K562 (cell line): ENCODE results near the gene ELOB. TPM values are rescaled to one million over a fixed set of nuclear protein-coding genes. Genes with fewer than 3 reads are reported as not detected.
A peak's percentile ranks its signal among the peaks of the same experiment; 100 is the strongest.

ENCODE experiments used
- AFF4 ChIP-seq: sonication (generic); formaldehyde crosslinking; IDR thresholded peaks from 2 replicates; pipeline ENCODE4 v1.8.0; 2023; ENCODE audit warnings: mild to moderate bottlenecking, missing genetic modification reagents
- DEAF1 ChIP-seq: fragments of 450-650 bp; formaldehyde crosslinking; IDR thresholded peaks from 2 replicates; pipeline ENCODE4 v1.4.0; 2020; ENCODE audit warnings: mild to moderate bottlenecking, moderate library complexity
- ETS2 ChIP-seq: IDR thresholded peaks from 2 replicates; pipeline ENCODE4 v1.6.1; 2016; ENCODE audit warnings: borderline replicate concordance, missing genetic modification characterization, mild to moderate bottlenecking, moderate library complexity, missing compliant biosample characterization; ENCODE audit not compliant: poor library complexity, severe bottlenecking
- HMGXB4 ChIP-seq: sonication (generic); formaldehyde crosslinking; IDR thresholded peaks from 2 replicates; pipeline ENCODE4 v1.8.1; 2023; ENCODE audit warnings: mild to moderate bottlenecking, missing genetic modification reagents
- HOXB6 ChIP-seq: fragments of 250-450 bp; sonication (Bioruptor Pico); IDR thresholded peaks from 2 replicates; pipeline ENCODE4 v1.5.1; 2022; ENCODE audit warnings: mild to moderate bottlenecking, borderline replicate concordance
- IRF2 ChIP-seq: sonication (generic); formaldehyde crosslinking; IDR thresholded peaks from 2 replicates; pipeline ENCODE4 v1.8.1; 2022; ENCODE audit warnings: mild to moderate bottlenecking, missing genetic modification reagents
- MAZ ChIP-seq, 2 experiments: fragments of 450-650 bp in 1 of 2; sonication (generic) in 1 of 2; formaldehyde crosslinking; IDR thresholded peaks in 1 of 2; conservative IDR thresholded peaks in 1 of 2; 2 replicates each; pipeline versions ENCODE4 v1.4.0 to v1.5.0; 2020; ENCODE audit warnings: mild to moderate bottlenecking in 1 of 2, missing genetic modification reagents in 1 of 2
- MIER1 ChIP-seq: fragments of 450-650 bp; IDR thresholded peaks from 2 replicates; pipeline ENCODE4 v1.6.1; 2016; ENCODE audit warnings: antibody characterized with exemption, mild to moderate bottlenecking, low read depth
- NUFIP1 ChIP-seq: fragments of 450-650 bp; IDR thresholded peaks from 2 replicates; pipeline ENCODE4 v1.6.1; 2018; ENCODE audit not compliant: partially characterized antibody
- PHB2 ChIP-seq: fragments of 450-650 bp; IDR thresholded peaks from 2 replicates; pipeline ENCODE4 v1.6.1; 2017; ENCODE audit warnings: low read depth
- POLR2AphosphoS5 ChIP-seq: IDR thresholded peaks from 2 replicates; pipeline ENCODE4 v1.6.1; 2011; ENCODE audit warnings: mild to moderate bottlenecking, low read depth, low read length, moderate library complexity; ENCODE audit not compliant: control insufficient read depth, insufficient read depth
- SMAD2 ChIP-seq: fragments of 150-350 bp; IDR thresholded peaks from 2 replicates; pipeline ENCODE4 v1.6.1; 2014; ENCODE audit warnings: low read depth, mild to moderate bottlenecking, low read length
- UBTF ChIP-seq, 2 experiments: IDR thresholded peaks; 2 replicates each; pipeline ENCODE4 v1.6.1; 2012; ENCODE audit warnings: improper control_type of control experiment in 2 of 2, low read depth in 2 of 2, low read length in 2 of 2, borderline replicate concordance in 1 of 2
- ZNF124 ChIP-seq: sonication (generic); formaldehyde crosslinking; IDR thresholded peaks from 2 replicates; pipeline ENCODE4 v1.8.1; 2022; ENCODE audit warnings: missing genetic modification reagents
- ZNF197 ChIP-seq: fragments of 200-800 bp; sonication (Bioruptor generic); IDR thresholded peaks from 2 replicates; pipeline ENCODE4 v1.6.1; 2016; ENCODE audit warnings: low read depth, missing genetic modification characterization, missing compliant biosample characterization
- ZNF780A ChIP-seq: fragments of 250-450 bp; sonication (Bioruptor Pico); IDR thresholded peaks from 2 replicates; pipeline ENCODE4 v1.5.0; 2021; ENCODE audit warnings: mild to moderate bottlenecking
- polyA plus RNA-seq, 8 experiments: library from polyadenylated mRNA; depleted of rRNA in 4 of 8; stranded (reverse) in 5 of 8; unstranded in 3 of 8; fragments of >200 nt; fragmentation: Nextera tagmentation in 2 of 8; fragmentation: Illumina TruSeq in 1 of 8; extraction: Ambion mirVana in 2 of 8; extraction: Trizol in 1 of 8; gene quantifications; 2 replicates each; pipeline versions ENCODE4 v1.2.1 to v1.2.3, GENCODE V29; 2011 to 2014; ENCODE audit warnings: inconsistent platforms in 1 of 8, missing spikeins in 1 of 8
- total RNA-seq, 7 experiments: library from RNA; depleted of rRNA in 6 of 7; stranded (reverse); fragments of >200 nt in 6 of 7; fragmentation: Illumina TruSeq in 2 of 7; extraction: Trizol in 2 of 7; gene quantifications; 2 replicates each; pipeline versions ENCODE4 v1.2.1 to v1.2.3, GENCODE V29; 2011 to 2021; ENCODE audit warnings: low replicate concordance in 1 of 7
- TF ChIP-seq, protein P1 (sequence below): sonication (generic); formaldehyde crosslinking; IDR thresholded peaks from 2 replicates; pipeline ENCODE4 v1.8.1; 2022; ENCODE audit warnings: missing genetic modification reagents

ELOB gene
- total and polyA plus RNA-seq, 9 of the 15 experiments (the other 6 are each of a cell fraction or from before 2014, with no cell fraction given), result 63.2 to 791 (median 237) TPM

- TF ChIP-seq UBTF (IDR thresholded peaks at IDR 0.05; ENCODE audit: borderline replicate concordance in 1 of 2, low read depth in 2 of 2, low read length in 2 of 2) (no peak), ETS2 (tag) (no peak), MIER1 (no peak), AFF4 (CRISPR knock-in tag) (0 out of 2 replicates have a peak, but pooled peaks have one; percentile 49), ZNF780A (CRISPR knock-in tag) (no peak), SMAD2 (no peak), ZNF197 (CRISPR knock-in tag) (no peak), POLR2AphosphoS5 (no peak), PHB2 (no peak), ZNF124 (CRISPR knock-in tag) (no peak), HMGXB4 (no peak), NUFIP1 (no peak), DEAF1 (CRISPR knock-in tag) (no peak), IRF2 (CRISPR knock-in tag) (no peak), MAZ (CRISPR knock-in tag; conservative IDR thresholded peaks at IDR 0.05 in 1 of 2, IDR thresholded peaks at IDR 0.05 in 1 of 2) (no peak), HOXB6 (CRISPR knock-in tag) (no peak)
- TF ChIP-seq, protein P1, sequence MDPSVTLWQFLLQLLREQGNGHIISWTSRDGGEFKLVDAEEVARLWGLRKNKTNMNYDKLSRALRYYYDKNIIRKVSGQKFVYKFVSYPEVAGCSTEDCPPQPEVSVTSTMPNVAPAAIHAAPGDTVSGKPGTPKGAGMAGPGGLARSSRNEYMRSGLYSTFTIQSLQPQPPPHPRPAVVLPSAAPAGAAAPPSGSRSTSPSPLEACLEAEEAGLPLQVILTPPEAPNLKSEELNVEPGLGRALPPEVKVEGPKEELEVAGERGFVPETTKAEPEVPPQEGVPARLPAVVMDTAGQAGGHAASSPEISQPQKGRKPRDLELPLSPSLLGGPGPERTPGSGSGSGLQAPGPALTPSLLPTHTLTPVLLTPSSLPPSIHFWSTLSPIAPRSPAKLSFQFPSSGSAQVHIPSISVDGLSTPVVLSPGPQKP (CRISPR knock-in tag), result no peak
Observed at GRCh38 chr16:2769100-2769529, 8.0 kb downstream of the ELOB start (continued).
